ENCODE measurements around the gene GPR55.

- no peak for TF ChIP-seq CTCF (IDR thresholded peaks at IDR 0.05)
- TF ChIP-seq EZH2phosphoT487 (IDR thresholded peaks at IDR 0.05) = no peak
- no peak for TF ChIP-seq EZH2 (IDR thresholded peaks at IDR 0.05)
Measured at GRCh38 chr2:230888824-230889400, 36.1 kb downstream of the GPR55 start.

All from neural progenitor cell (in vitro differentiated cells).